Measurements from ENCODE around the gene C17orf100. TPM values are rescaled to one million over a fixed set of nuclear protein-coding genes. Genes with fewer than 3 reads are reported as not detected.
A peak's percentile ranks its signal among the peaks of the same experiment; 100 is the strongest.

Gene C17orf100
- total RNA-seq, 3 donors from 2014 or later: 2.2 to 2.7 (median 2.3) TPM

- ATAC-seq (no peak), DNase-seq (no peak)
- Histone ChIP-seq H3K4me3 (no peak overlapping the region), H3K36me3 (ENCODE audit: low read depth) (peaks cover 8% of the 10 kb centered on the region), H3K4me1 (ENCODE audit: low read depth) (peaks cover 24% of the 10 kb centered on the region), H3K9me3 (no peaks in the 10 kb centered on the region)
- TF ChIP-seq CTCF (IDR thresholded peaks at IDR 0.05): no peak
- intact Hi-C loops (cut with DNase I, micrococcal nuclease): no loop called here
These were observed 13.3 kb upstream of the C17orf100 start for GRCh38 chr17:6638046-6638908.

- no peaks in the 10 kb centered on the region for H3K9me3 ChIP-seq
- DNase-seq (peak in 2 of 3 donors; percentile 38 to 59), ATAC-seq (no peak)
- H3K4me3 ChIP-seq: no peak overlapping the region
- peaks cover 24% of the 10 kb centered on the region for H3K4me1 ChIP-seq (ENCODE audit: low read depth)
- no peak for TF ChIP-seq CTCF (IDR thresholded peaks at IDR 0.05)
- intact Hi-C loops (cut with DNase I, micrococcal nuclease): no loop called here
- no peaks in the 10 kb centered on the region for H3K36me3 ChIP-seq (ENCODE audit: low read depth)
These were observed 12.5 kb upstream of the C17orf100 start for GRCh38 chr17:6639014-6639585.

DNA sequence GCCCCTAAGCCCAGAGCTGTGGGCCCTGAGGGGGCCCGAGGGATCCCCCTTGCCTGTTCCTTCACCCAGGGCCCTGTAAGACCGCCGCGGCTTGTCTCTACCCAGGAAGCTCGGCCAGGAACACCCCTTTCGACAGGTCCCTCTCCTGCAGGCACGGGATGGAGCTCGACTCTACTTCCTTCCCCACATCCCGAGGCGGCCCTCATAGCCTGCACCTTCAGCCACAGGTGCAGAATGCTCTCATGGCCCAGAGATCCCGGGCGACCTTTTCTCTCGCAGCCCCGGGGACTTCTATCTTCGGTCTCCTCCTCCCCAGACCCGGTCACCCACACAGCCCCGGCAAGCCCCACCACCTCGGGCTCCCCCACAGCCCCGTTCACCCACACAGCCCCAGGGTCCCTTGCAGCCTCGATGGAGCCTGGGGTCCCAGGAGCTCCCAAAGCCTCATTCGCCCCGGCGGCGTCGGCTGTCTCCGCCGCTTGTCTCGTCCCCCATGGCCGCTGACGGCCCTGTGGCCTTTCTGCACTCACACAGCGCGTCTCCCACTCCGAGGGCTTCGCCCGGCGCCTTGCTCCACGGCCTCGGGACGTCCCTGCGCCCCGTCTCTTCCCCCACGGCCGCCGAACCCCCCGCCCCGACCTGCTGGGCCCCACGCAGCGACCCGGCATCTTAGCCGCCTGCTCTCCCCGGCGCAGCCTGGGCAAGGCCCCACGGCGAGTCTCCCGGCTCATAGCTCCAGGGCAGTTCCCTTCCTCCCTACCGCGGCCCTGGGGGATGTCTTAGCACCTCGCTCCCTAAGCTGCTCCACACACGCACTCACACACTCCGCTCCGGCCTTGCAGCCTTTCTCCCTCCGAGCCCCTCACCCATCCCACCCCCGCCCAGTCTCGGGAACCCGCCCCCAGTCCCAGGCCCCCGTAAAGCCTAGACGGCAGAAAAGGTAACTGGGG is 11.7 kb upstream of the C17orf100 start:
- no peak for TF ChIP-seq CTCF (IDR thresholded peaks at IDR 0.05)
- Histone ChIP-seq H3K9me3 (no peaks in the 10 kb centered on the region), H3K4me1 (ENCODE audit: low read depth) (peaks cover 24% of the 10 kb centered on the region), H3K36me3 (ENCODE audit: low read depth) (no peaks in the 10 kb centered on the region), H3K4me3 (peak overlapping the region; percentile 88)
- intact Hi-C loops (cut with DNase I, micrococcal nuclease): no loop called here
- peak; percentile 64 for ATAC-seq
- peak; percentile 46 to 70 (median 64) for DNase-seq

DNA sequence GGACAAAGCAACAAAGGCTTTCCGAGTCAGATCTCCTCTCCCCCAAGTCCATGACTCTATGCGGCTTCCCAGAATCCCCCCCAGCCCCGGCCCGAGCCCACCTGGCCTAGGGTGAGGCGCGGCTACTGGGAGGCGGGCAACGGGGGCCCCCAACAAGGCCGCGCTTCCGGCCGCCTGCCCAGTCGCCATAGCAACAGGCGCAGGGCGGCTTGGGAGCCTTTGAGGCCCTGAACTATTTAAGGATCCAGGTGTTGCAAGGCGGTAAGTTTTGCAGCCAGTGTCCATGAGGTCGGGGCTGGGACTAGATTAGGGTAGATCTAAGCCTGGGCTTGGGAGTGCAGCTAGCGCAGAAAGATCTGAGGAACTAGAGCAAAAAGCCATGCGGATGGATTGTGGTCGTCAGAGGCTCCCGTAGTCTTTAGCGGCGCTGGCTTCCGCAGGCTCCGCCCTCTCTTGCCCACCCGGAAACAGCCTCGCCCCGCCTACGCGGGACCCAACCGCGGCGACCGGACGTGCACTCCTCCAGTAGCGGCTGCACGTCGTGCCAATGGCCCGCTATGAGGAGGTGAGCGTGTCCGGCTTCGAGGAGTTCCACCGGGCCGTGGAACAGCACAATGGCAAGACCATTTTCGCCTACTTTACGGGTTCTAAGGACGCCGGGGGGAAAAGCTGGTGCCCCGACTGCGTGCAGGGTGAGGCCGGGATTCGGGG is 10.9 kb upstream of the C17orf100 start, which contains the start of the genes KIAA0753 and TXNDC17:
Gene KIAA0753, minus strand, starts transcription at position 176 of the 711 bp plus-strand sequence. CDS start 5,608 bp downstream, outside the sequence.
Gene TXNDC17, plus strand, starts transcription at position 525 of the 711 bp plus-strand sequence. Its CDS starts 23 bp downstream, at position 548.
- Histone ChIP-seq H3K4me3 (peak within 1 kb of the TSS; percentile 88), H3K9me3 (no peaks in the 10 kb centered on the region), H3K4me1 (ENCODE audit: low read depth) (peaks cover 23% of the 10 kb centered on the region), H3K36me3 (ENCODE audit: low read depth) (no peaks in the 10 kb centered on the region)
- DNase-seq (peak; percentile 93 to 96 (median 96)), ATAC-seq (peak; percentile 91)
- no peak for TF ChIP-seq CTCF (IDR thresholded peaks at IDR 0.05)
- intact Hi-C loops (cut with DNase I, micrococcal nuclease): no loop called here

All from mucosa of descending colon (tissue), 3 donors.